Breast epithelium (tissue), 4 donors: ENCODE measurements around the gene MEX3C. TPM values are rescaled to one million over a fixed set of nuclear protein-coding genes. Genes with fewer than 3 reads are reported as not detected.

Experiments
- DNase-seq, 2 donors: peaks; one replicate each; pipeline ENCODE4 v3.0.0-alpha.2; 2019; ENCODE audit warnings: low spot score in 2 of 2
- H3K27ac ChIP-seq, 2 donors: fragments of 200-600 bp; sonication (generic) in 1 of 2; one replicate each; pipeline ENCODE4 v1.5.1; 2016 to 2019; ENCODE audit warnings: mild to moderate bottlenecking in 1 of 2
- H3K27me3 ChIP-seq, 2 donors: fragments of 200-600 bp; sonication (generic) in 1 of 2; one replicate each; pipeline versions ENCODE4 v1.5.1 to v1.6.0; 2017 to 2019; ENCODE audit warnings: control low read depth in 1 of 2, mild to moderate bottlenecking in 1 of 2
- H3K36me3 ChIP-seq: fragments of 200-600 bp; one replicate; pipeline ENCODE4 v1.5.1; 2019
- H3K4me1 ChIP-seq, 2 donors: fragments of 200-600 bp; sonication (generic); one replicate each; pipeline ENCODE4 v1.5.1; 2016 to 2019; ENCODE audit warnings: control low read depth in 1 of 2
- H3K4me3 ChIP-seq, 3 donors: fragments of 200-600 bp; sonication (generic); 1 replicate in 2 of 3; 2 replicates in 1 of 3; pipeline ENCODE4 v1.5.1; 2016 to 2019; ENCODE audit warnings: mild to moderate bottlenecking in 3 of 3, moderate library complexity in 2 of 3
- H3K9me3 ChIP-seq, 2 donors: fragments of 200-600 bp; sonication (generic) in 1 of 2; one replicate each; pipeline ENCODE4 v1.5.1; 2016 to 2019; ENCODE audit warnings: control low read depth in 1 of 2
- POLR2A ChIP-seq: fragments of 450-650 bp; IDR thresholded peaks from one replicate; pipeline ENCODE4 v1.6.1; 2016; ENCODE audit warnings: antibody characterized with exemption, mild to moderate bottlenecking, moderate library complexity
- POLR2AphosphoS5 ChIP-seq, 3 donors: sonication (generic); formaldehyde crosslinking; IDR thresholded peaks; one replicate each; pipeline ENCODE4 v1.6.1; 2017; ENCODE audit warnings: antibody characterized with exemption in 3 of 3
- intact Hi-C: fragments of 100-400 bp; cut with DNase I; formaldehyde crosslinking; loops from one replicate; pipeline ENCODE4 v1.15.1; 2023; ENCODE audit warnings: low total_unique reads
- total RNA-seq, 3 donors: library from RNA; depleted of rRNA; stranded (reverse); fragments of >200 nt; gene quantifications; one replicate each; pipeline ENCODE4 v1.1.0, GENCODE V29; 2016
- TF ChIP-seq, protein P1 (sequence below), 3 donors: fragments of 450-650 bp; IDR thresholded peaks; one replicate each; pipeline ENCODE4 v1.5.1; 2016 to 2017; ENCODE audit warnings: antibody characterized with exemption in 3 of 3, mild to moderate bottlenecking in 3 of 3, moderate library complexity in 3 of 3

MEX3C gene
- total RNA-seq, 3 donors from 2014 or later = 22.4 to 42.0 (median 29.2) TPM

DNA sequence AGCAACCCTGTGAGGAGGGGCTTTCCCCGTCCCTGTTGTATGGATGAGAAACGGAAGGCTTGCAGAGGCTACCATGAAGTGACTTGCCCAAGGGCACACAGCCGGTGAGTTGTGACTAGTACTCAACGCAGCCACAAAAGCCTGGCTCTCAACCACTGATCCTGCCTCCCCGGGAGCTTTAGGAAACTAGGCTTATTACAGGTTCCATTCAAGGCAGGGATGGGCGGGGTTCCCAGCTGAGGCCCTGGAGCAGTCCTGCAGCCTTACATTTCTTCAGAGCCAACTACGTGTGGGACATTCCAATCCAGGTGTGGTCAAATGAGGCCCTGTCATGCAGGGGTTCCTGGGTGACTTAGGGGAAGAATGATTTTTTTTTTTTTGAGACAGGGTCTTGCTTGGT is 59.6 kb downstream of the MEX3C start:
- no peak for DNase-seq
- no peaks in the 10 kb centered on the region for H3K4me1 ChIP-seq
- no peak overlapping the region for H3K27ac ChIP-seq
- no peaks in the 10 kb centered on the region for H3K9me3 ChIP-seq
- H3K4me3 ChIP-seq = no peak overlapping the region
- no peaks in the 10 kb centered on the region for H3K36me3 ChIP-seq
- H3K27me3 ChIP-seq = no peaks in the 10 kb centered on the region
- TF ChIP-seq, protein P1, sequence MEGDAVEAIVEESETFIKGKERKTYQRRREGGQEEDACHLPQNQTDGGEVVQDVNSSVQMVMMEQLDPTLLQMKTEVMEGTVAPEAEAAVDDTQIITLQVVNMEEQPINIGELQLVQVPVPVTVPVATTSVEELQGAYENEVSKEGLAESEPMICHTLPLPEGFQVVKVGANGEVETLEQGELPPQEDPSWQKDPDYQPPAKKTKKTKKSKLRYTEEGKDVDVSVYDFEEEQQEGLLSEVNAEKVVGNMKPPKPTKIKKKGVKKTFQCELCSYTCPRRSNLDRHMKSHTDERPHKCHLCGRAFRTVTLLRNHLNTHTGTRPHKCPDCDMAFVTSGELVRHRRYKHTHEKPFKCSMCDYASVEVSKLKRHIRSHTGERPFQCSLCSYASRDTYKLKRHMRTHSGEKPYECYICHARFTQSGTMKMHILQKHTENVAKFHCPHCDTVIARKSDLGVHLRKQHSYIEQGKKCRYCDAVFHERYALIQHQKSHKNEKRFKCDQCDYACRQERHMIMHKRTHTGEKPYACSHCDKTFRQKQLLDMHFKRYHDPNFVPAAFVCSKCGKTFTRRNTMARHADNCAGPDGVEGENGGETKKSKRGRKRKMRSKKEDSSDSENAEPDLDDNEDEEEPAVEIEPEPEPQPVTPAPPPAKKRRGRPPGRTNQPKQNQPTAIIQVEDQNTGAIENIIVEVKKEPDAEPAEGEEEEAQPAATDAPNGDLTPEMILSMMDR (IDR thresholded peaks at IDR 0.05) = no peak
- TF ChIP-seq POLR2A (no peak), POLR2AphosphoS5 (IDR thresholded peaks at IDR 0.05) (no peak)
- intact Hi-C loops = no loop called here

DNA sequence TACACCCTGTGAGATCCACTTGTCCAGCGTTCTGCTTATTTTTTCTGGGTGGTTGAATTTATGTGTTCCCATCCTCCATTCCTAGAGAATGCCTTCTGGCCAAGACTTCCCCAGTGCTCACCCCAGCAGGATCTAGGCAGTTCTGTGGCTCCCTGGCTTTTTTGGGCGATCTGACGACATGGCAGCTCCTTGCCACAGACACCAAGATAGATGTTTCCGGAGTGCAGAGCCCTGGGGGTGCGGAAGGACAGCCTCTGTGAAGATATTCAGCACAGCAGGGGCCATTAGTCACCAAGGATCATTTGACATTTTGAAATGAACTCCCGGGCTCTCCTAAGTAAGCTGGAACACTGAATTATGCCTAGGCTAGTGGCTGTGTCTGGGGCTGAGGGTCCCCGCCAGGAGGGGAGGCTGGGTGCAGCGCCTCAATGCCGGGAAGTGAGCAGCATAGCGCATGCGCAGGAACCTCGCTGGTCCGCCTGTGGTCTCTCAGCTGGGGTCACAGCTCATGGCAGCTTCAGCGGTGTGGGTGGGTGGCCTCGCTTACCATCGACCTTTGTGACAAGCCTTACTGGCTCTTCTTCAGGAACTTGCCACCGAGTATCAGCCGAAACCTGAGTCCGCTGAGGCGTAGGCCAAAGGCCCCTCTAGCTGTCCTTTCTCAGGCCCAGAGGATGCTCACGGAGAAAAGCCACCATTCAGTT is 60.3 kb downstream of the MEX3C start:
- H3K4me3 ChIP-seq = no peak overlapping the region
- intact Hi-C loops = no loop called here
- H3K27ac ChIP-seq = no peak overlapping the region
- H3K36me3 ChIP-seq = no peaks in the 10 kb centered on the region
- H3K9me3 ChIP-seq = no peaks in the 10 kb centered on the region
- DNase-seq = no peak
- no peaks in the 10 kb centered on the region for H3K4me1 ChIP-seq
- no peaks in the 10 kb centered on the region for H3K27me3 ChIP-seq
- TF ChIP-seq POLR2A = no peak
- TF ChIP-seq, protein P1 (IDR thresholded peaks at IDR 0.05) = no peak
- no peak for TF ChIP-seq POLR2AphosphoS5 (IDR thresholded peaks at IDR 0.05)

GRCh38 chr18:51135795-51136194 is 61.7 kb downstream of the MEX3C start:
- intact Hi-C loops = no loop called here
- Histone ChIP-seq H3K27ac (no peak overlapping the region), H3K36me3 (no peaks in the 10 kb centered on the region), H3K9me3 (no peaks in the 10 kb centered on the region), H3K4me1 (no peaks in the 10 kb centered on the region), H3K4me3 (no peak overlapping the region), H3K27me3 (no peaks in the 10 kb centered on the region)
- no peak for DNase-seq
- TF ChIP-seq POLR2A (no peak), POLR2AphosphoS5 (IDR thresholded peaks at IDR 0.05) (no peak)
- TF ChIP-seq, protein P1 (IDR thresholded peaks at IDR 0.05) = no peak

- no peak overlapping the region for H3K27ac ChIP-seq
- intact Hi-C loops = no loop called here
- H3K36me3 ChIP-seq = no peaks in the 10 kb centered on the region
- H3K4me3 ChIP-seq = no peak overlapping the region
- H3K4me1 ChIP-seq = no peaks in the 10 kb centered on the region
- no peaks in the 10 kb centered on the region for H3K27me3 ChIP-seq
- TF ChIP-seq POLR2AphosphoS5 (IDR thresholded peaks at IDR 0.05) (no peak), POLR2A (no peak)
- TF ChIP-seq, protein P1 (IDR thresholded peaks at IDR 0.05) = no peak
- no peak for DNase-seq
- no peaks in the 10 kb centered on the region for H3K9me3 ChIP-seq
Observed at GRCh38 chr18:51135364-51135763, 62.1 kb downstream of the MEX3C start.

DNA sequence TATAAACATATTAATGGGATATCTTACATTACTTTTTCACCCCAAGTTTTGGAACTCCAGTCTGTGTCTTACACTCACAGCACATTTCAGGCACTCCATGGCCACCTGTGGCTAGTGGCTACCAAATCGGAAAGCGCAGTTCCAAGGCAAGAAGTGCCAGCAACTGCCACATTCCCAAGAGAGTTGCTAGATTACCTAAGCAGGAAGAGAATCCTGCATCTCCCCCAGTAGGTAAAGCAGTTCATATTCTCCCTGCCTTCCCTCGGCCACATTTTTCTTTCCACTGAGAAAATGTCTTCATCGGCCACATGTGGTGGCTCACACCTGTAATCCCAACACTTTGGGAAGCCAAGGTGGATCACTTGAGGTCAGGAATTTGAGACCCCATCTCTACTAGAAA is 62.8 kb downstream of the MEX3C start:
- H3K36me3 ChIP-seq = no peaks in the 10 kb centered on the region
- intact Hi-C loops = no loop called here
- DNase-seq = no peak
- H3K27ac ChIP-seq = no peak overlapping the region
- TF ChIP-seq POLR2AphosphoS5 (IDR thresholded peaks at IDR 0.05) = no peak
- TF ChIP-seq POLR2A = no peak
- TF ChIP-seq, protein P1 (IDR thresholded peaks at IDR 0.05) = no peak
- no peaks in the 10 kb centered on the region for H3K9me3 ChIP-seq
- H3K4me1 ChIP-seq = no peaks in the 10 kb centered on the region
- H3K4me3 ChIP-seq = no peak overlapping the region
- no peaks in the 10 kb centered on the region for H3K27me3 ChIP-seq
